Fibroblast of lung (primary cell): ENCODE data around the gene GLP2R. TPM values are rescaled to one million over a fixed set of nuclear protein-coding genes. Genes with fewer than 3 reads are reported as not detected.

Experiments
- DNase-seq, 2 donors: peaks; one replicate each; pipeline versions ENCODE4 v3.0.0 to v3.0.0-alpha.2; 2010; ENCODE audit warnings: low read depth in 2 of 2
- H2AFZ ChIP-seq: 2 replicates; pipeline ENCODE4 v1.5.1; 2012; ENCODE audit warnings: low read length, control low read depth, inconsistent platforms
- H3K27ac ChIP-seq: 2 replicates; pipeline ENCODE4 v1.5.1; 2011; ENCODE audit warnings: low read length, control low read depth; ENCODE audit not compliant: insufficient read depth
- H3K27me3 ChIP-seq: 2 replicates; pipeline ENCODE4 v1.5.1; 2011; ENCODE audit warnings: mild to moderate bottlenecking, low read length; ENCODE audit not compliant: control insufficient read depth, insufficient read depth
- H3K36me3 ChIP-seq: 2 replicates; pipeline ENCODE4 v1.5.1; 2011; ENCODE audit warnings: low read length; ENCODE audit not compliant: control insufficient read depth, insufficient read depth
- H3K4me1 ChIP-seq: 2 replicates; pipeline ENCODE4 v1.5.1; 2011; ENCODE audit warnings: low read length; ENCODE audit not compliant: control insufficient read depth, insufficient read depth; ENCODE audit errors: extremely low read depth
- H3K4me2 ChIP-seq: 2 replicates; pipeline ENCODE4 v1.5.1; 2011; ENCODE audit warnings: low read length, control low read depth; ENCODE audit not compliant: insufficient read depth; ENCODE audit errors: extremely low read depth
- H3K4me3 ChIP-seq, 4 experiments: fragments of 200-600 bp in 1 of 4; sonication (generic) in 1 of 4; replicated peaks in 1 of 4; 2 replicates each; pipeline ENCODE4 v1.5.1; 2011 to 2016; ENCODE audit warnings: low read length in 4 of 4, low read depth in 3 of 4, mild to moderate bottlenecking in 3 of 4, control low read depth in 2 of 4, inconsistent platforms in 1 of 4, mixed read lengths in 1 of 4; ENCODE audit not compliant: insufficient read depth in 1 of 4; ENCODE audit errors: control extremely low read depth in 1 of 4
- H3K79me2 ChIP-seq: 2 replicates; pipeline ENCODE4 v1.5.1; 2012; ENCODE audit warnings: mild to moderate bottlenecking, low read length, inconsistent platforms; ENCODE audit not compliant: control insufficient read depth, insufficient read depth
- H3K9ac ChIP-seq: 2 replicates; pipeline ENCODE4 v1.5.1; 2011; ENCODE audit warnings: mild to moderate bottlenecking, low read length, control low read depth; ENCODE audit not compliant: insufficient read depth
- H3K9me3 ChIP-seq: 2 replicates; pipeline ENCODE4 v1.5.1; 2012; ENCODE audit warnings: low read depth, low read length; ENCODE audit not compliant: control insufficient read depth, insufficient read depth
- H4K20me1 ChIP-seq: 2 replicates; pipeline ENCODE4 v1.5.1; 2011; ENCODE audit warnings: low read length; ENCODE audit not compliant: control insufficient read depth, insufficient read depth; ENCODE audit errors: extremely low read depth
- EZH2 ChIP-seq: IDR thresholded peaks from 2 replicates; pipeline ENCODE4 v1.5.1; 2012; ENCODE audit warnings: low read length, control low read depth, mild to moderate bottlenecking; ENCODE audit errors: missing control alignments
- polyA plus RNA-seq, 2 donors: library from polyadenylated mRNA; depleted of rRNA in 1 of 2; stranded (reverse) in 1 of 2; unstranded in 1 of 2; fragments of >200 nt; gene quantifications; 2 replicates each; pipeline ENCODE4 v1.2.1, GENCODE V29; 2011 to 2012; ENCODE audit warnings: missing spikeins in 1 of 2
- total RNA-seq: library from RNA; depleted of rRNA; stranded (reverse); fragments of >200 nt; gene quantifications from 2 replicates; pipeline ENCODE4 v1.2.1, GENCODE V29; 2014
- TF ChIP-seq, protein P1 (sequence below), 2 donors: IDR thresholded peaks in 1 of 2; conservative IDR thresholded peaks in 1 of 2; 1 replicate in 1 of 2; 2 replicates in 1 of 2; pipeline ENCODE4 v1.5.1; 2011 to 2012; ENCODE audit warnings: low read length in 2 of 2, control low read depth in 1 of 2, inconsistent platforms in 1 of 2, low read depth in 1 of 2, mild to moderate bottlenecking in 1 of 2

The GLP2R gene
- total and polyA plus RNA-seq, 2 donors (not counting 1 experiment from before 2014, with no cell fraction given): not detected

GRCh38 chr17:9842057-9842758 lies 16.5 kb downstream of the GLP2R start:
- no peaks in the 10 kb centered on the region for H3K4me1 ChIP-seq
- no peaks in the 10 kb centered on the region for H3K79me2 ChIP-seq
- no peak overlapping the region for H2AFZ ChIP-seq
- H3K27me3 ChIP-seq: no peaks in the 10 kb centered on the region
- TF ChIP-seq, protein P1, sequence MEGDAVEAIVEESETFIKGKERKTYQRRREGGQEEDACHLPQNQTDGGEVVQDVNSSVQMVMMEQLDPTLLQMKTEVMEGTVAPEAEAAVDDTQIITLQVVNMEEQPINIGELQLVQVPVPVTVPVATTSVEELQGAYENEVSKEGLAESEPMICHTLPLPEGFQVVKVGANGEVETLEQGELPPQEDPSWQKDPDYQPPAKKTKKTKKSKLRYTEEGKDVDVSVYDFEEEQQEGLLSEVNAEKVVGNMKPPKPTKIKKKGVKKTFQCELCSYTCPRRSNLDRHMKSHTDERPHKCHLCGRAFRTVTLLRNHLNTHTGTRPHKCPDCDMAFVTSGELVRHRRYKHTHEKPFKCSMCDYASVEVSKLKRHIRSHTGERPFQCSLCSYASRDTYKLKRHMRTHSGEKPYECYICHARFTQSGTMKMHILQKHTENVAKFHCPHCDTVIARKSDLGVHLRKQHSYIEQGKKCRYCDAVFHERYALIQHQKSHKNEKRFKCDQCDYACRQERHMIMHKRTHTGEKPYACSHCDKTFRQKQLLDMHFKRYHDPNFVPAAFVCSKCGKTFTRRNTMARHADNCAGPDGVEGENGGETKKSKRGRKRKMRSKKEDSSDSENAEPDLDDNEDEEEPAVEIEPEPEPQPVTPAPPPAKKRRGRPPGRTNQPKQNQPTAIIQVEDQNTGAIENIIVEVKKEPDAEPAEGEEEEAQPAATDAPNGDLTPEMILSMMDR (conservative IDR thresholded peaks at IDR 0.05 in 1 of 2, IDR thresholded peaks at IDR 0.05 in 1 of 2; ENCODE audit: low read depth in 1 of 2, low read length in 2 of 2): no peak
- TF ChIP-seq EZH2: no peak
- H4K20me1 ChIP-seq: no peaks in the 10 kb centered on the region
- peak; percentile 76 to 90 for DNase-seq
- H3K4me3 ChIP-seq: no peak overlapping the region
- H3K9ac ChIP-seq: no peak overlapping the region
- H3K9me3 ChIP-seq: no peaks in the 10 kb centered on the region
- H3K27ac ChIP-seq: no peak overlapping the region
- H3K4me2 ChIP-seq: no peak overlapping the region
- H3K36me3 ChIP-seq: no peaks in the 10 kb centered on the region

GRCh38 chr17:9843152-9844010 lies 17.7 kb downstream of the GLP2R start:
- H3K4me1 ChIP-seq: no peaks in the 10 kb centered on the region
- H3K4me3 ChIP-seq: no peak overlapping the region
- no peak for DNase-seq

GRCh38 chr17:9844153-9844552 lies 18.4 kb downstream of the GLP2R start:
- no peak overlapping the region for H3K4me2 ChIP-seq
- DNase-seq: no peak
- H3K4me1 ChIP-seq: no peaks in the 10 kb centered on the region
- no peak overlapping the region for H3K9ac ChIP-seq
- H3K27ac ChIP-seq: no peak overlapping the region
- no peaks in the 10 kb centered on the region for H3K9me3 ChIP-seq
- H3K4me3 ChIP-seq: no peak overlapping the region
- TF ChIP-seq EZH2: no peak
- TF ChIP-seq, protein P1 (conservative IDR thresholded peaks at IDR 0.05 in 1 of 2, IDR thresholded peaks at IDR 0.05 in 1 of 2; ENCODE audit: low read depth in 1 of 2, low read length in 2 of 2): no peak
- no peaks in the 10 kb centered on the region for H3K79me2 ChIP-seq
- no peaks in the 10 kb centered on the region for H3K27me3 ChIP-seq
- no peaks in the 10 kb centered on the region for H4K20me1 ChIP-seq
- no peak overlapping the region for H2AFZ ChIP-seq
- no peaks in the 10 kb centered on the region for H3K36me3 ChIP-seq

More at GRCh38 chr17:9843152-9844010, 17.7 kb downstream of the GLP2R start:
- H3K27me3 ChIP-seq: no peaks in the 10 kb centered on the region
- H3K4me2 ChIP-seq: no peak overlapping the region
- H4K20me1 ChIP-seq: no peaks in the 10 kb centered on the region
- H2AFZ ChIP-seq: no peak overlapping the region
- no peak overlapping the region for H3K27ac ChIP-seq
- H3K9ac ChIP-seq: no peak overlapping the region
- no peaks in the 10 kb centered on the region for H3K36me3 ChIP-seq
- no peaks in the 10 kb centered on the region for H3K79me2 ChIP-seq
- TF ChIP-seq, protein P1 (conservative IDR thresholded peaks at IDR 0.05 in 1 of 2, IDR thresholded peaks at IDR 0.05 in 1 of 2; ENCODE audit: low read depth in 1 of 2, low read length in 2 of 2): no peak
- no peaks in the 10 kb centered on the region for H3K9me3 ChIP-seq
